Left kidney (tissue), 2 donors: Measurements from ENCODE around the gene PLK3. TPM values are rescaled to one million over a fixed set of nuclear protein-coding genes. Genes with fewer than 3 reads are reported as not detected.
"Not testable (repeated sequence)": the region's sequence is repeated elsewhere in the genome, so short reads cannot be mapped to it uniquely, and the experiment has no call there.

Experiments
- DNase-seq: peaks from one replicate; pipeline ENCODE4 v3.0.0-alpha.2; 2013
- polyA plus RNA-seq: library from polyadenylated mRNA; unstranded; fragments of 120-200 nt; gene quantifications from one replicate; pipeline ENCODE4 v1.2.1, GENCODE V29; 2013; ENCODE audit not compliant: insufficient read length

Gene PLK3
- polyA plus RNA-seq, 1 donor: 5.9 TPM

DNA sequence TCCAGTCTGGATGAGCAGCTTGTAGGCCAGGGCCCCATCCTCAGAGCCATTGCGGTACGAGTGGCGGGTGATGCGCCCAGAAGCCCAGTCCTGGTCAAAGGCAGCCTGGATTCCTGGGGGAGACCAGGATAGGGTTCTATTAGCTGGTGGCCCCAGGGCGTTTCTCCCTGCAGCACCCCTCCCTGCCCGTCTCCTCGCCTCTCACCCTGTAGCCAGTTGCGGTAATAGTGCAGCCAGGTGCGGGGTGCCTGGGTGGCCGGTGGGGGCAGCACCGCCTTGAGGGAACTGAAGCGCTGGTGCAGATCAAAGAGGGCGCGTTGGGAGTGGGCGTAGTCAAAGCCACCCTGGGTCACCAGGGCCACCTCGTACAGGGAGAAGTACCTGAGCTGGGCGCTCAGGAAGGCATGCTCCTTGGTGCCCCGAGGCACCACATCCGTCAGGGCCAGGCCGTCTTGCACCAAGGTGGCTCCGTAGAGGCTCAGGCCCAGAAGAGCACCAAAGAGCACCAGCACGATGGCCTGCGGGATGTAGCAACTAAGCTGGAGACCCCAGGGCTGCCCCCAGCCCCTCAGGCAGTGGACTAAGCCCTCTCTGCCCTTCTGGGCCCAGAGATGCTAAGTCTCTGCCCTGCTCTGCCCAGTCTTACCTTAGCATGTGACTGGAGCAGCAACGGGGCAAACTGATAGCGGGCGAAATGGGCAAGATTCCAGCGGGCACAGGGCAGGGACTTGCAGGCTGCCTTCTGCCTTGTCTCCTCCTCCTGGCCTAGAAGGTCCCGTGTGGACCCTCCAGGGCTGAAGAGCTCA, 27.2 kb downstream of the PLK3 start:
- DNase-seq: no peak

DNA sequence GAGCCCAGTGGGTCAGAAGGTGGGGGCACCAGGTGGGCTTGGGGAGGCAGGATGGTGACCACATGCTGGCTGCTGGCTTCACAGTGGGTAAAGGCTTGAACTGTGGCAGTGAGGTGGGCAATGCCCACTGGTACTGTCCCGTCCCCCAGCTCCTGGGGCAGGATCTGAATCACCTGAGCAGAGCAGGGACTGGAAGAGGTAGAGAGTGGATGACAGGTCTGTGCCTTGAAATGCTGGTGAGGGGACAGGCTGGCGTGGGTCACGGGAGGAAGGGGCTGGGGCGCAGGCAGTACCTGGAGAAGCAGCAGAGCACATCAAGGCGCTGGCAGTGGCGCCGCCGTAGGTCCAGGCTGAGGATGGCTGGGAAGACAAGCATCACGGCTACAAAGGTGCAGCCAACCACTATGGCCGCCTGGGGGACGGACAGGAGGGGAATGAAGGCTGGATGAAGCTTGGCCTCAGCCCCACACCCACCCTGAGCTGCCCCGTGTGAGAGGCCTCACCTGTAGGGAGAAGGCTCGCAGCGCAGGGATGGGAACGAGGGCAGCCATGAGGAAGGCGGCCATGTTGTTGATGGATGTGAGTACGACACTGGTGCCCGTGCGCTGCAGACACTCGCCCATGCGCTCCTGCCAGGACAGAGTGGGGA, 27.9 kb downstream of the PLK3 start:
- no peak for DNase-seq

DNA sequence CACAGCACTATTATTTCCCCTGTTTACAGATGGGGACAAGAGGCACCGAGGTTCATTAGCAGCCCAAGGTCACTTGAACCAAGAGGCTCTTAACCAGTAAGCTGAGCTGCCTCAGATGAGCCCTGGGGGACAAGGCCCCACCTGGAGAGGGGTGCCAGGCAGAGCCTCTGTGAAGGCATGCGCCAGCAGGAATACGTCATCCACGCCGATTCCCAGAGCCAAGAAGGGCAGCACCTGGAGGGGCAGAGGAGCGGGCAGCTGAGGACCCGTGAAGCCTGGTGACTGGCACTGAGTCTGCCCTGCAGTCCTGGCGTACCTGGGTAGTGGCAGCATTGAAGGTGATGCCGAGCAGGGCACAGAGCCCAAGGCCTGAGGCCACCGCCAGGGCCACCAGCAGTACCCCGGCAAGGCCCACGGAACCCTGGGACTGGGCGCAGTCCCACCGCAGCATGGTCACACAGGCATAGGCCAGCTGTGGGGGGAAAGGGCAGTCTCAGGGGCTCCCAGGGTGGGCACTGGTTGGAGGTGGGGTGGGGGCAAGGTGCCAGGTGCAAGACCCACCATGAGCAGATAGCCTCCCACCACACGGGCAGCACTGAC, 28.8 kb downstream of the PLK3 start:
- DNase-seq: no peak

DNA sequence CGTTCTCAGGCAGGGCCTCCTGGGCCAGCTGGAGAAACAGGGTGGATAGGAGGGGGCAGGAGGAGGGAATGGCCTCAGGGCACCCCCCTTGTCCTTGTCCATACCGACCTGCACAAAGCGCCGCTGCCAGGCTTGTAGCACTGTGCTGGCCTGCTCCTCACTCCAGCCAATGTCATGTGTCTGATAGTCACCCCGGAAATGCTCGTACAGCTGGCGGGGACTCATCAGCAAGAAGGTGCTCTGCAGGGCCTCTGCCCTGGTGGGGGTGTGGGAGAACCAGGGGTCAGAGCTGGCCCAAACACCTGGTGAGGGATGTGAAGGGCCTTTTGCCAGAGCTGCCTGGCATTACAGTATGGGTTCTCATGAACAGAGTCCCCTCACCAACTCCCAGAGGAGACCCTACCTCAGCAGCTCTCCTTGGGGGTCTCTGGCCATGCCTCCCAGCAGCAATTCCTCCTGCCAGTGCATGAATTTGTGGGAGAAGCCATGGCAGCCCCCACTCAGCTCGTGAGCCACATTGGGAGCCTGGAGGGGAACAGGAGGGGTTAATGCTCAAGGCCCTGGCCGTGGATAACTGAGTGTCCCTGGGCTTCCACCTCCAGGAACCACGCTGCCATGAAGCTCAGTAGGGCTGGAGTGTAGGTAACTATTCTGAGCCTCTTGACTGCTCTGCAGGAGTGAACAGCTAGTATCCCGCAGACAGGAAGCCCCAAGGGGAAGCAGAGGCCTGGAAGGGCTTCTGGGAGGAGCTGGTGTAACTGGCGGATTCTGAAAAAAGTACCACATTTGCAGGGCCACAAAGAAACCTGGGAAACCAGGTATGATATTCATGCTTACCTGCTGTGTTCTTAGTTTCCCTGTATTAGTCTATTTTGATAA, 29.6 kb downstream of the PLK3 start:
- no peak for DNase-seq

DNA sequence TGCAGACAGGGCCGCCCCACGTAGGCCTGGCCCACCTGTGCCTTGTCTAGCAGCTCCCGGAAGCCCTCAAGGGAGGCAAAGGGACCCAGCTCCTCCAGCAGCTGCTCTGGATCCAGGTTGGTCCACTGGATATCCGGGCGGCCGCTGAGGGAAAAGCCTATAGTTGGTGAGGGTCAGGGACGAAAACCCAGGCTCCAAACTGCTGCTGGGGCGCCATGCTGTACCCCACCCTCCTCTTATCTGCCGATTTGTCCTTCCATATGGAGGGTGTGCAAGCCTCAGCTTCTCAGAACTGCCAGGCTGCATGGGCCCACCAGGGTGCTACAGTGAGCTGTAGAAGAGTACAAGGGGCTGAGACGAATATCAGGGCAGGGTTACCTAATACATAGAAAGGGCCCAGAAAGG, 30.7 kb downstream of the PLK3 start:
- DNase-seq: no peak

DNA sequence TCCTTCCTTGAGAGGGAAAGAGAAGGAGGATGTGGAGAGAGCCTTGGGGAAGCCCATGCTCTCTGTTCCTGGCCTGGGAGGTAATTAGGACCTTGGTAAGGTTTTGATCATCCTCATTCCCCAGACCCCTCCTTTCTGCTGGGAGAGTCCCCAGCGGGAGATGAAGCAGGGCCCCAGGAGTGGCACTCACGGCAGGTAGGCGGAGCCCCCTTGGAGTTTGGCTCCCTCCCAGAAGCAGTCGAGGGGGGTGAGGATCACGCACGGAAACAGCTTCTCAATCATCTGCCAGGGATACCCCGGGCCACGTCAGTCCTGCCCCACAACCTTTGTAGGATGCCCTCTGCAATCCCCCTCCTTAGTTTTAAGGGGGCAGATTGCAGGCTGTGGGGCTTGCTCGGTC, 31.3 kb downstream of the PLK3 start:
- DNase-seq: no peak

DNA sequence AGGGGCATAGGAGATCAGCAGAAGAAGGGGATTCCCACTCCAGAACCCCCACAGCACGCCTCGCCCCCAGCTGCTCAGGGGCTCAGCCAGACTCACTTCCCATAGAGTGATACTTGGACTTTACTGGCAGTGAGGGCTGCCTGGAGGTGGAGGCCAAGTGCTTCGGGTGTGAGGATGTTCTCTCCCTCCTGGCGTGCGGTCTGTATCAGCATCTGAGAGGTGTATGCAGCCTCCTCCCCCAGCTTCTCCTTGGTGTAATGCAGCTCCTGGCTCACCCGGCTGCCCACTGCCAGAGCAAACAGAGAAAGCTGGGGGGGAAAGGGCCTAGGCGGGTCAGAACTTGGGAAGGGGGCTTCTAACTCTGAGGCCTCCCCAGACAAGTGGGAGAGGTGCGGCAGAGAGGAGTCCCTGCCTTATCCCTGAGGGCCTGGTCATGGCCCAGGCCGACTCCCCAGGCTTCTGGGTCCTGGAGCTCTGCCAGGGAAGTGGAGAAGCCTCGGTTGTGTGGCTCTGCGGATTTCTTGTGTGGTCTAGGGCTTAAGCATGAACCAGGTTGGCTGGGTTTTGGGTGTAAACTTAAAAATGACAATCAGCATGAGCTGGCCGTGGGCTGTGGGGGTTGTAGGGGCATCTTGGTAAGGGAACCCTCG, 32.0 kb downstream of the PLK3 start:
- DNase-seq: no peak

DNA sequence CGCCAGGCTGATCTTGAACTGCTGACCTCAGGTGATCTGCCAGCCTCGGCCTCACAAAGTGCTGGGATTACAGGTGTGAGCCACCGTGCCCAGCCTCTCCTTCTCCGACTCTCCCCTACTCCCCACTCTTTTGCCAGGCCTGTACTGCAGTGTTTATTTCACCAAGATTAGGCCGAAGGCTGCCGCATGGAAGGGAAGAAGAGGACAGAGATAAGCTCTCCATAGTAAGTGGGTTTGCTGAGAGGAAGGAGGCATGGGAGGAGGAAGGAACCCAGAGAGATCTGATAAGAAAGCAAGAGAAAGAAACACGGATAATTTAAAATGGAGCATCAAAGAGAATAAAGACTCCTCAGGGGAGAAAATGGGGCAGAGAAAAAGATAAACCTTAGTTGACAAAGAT, 34.2 kb downstream of the PLK3 start:
- no peak for DNase-seq

DNA sequence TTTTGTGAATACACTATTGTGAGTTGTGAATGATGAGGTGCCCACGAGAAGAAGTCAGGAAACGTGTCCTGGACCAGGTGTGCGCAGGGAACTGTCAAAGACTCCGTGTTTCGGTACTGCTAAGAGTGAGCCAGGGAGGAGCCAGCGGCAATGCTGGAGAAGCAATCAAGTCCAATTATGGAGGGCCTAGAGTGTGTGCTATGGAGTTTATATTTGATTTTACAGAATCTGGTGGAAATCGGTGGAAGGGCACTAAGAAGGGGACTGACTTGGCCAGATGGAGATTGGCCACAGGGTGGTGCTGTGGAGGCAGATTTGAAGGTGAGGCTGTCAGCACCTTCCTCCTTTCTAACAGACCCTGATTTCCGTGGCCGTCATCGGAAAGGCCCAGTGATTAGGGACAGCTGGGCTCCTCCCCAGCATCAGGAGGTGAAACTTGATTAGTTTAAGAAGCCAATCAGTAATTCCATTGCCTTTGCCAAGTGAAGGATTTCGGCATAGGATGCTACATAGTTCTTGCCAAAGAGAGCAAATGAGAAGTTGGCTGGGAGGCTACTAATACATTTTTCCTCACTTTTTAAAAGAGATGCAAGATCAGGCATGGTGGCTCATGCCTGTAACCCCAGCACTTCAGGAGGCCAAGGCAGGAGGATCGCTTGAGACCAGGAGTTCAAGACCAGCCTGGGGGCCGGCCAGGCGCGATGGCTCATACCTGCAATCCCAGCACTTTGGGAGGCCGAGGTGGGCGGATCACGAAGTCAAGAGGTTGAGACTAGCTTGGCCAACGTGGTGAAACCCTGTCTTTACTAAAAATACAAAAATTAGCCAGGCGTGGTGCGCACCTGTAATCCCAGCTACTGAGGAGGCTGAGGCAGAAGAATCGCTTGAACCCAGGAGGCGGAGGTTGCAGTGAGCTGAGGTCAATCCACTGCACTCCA, 35.8 kb downstream of the PLK3 start:
- DNase-seq: peak; percentile 77

DNA sequence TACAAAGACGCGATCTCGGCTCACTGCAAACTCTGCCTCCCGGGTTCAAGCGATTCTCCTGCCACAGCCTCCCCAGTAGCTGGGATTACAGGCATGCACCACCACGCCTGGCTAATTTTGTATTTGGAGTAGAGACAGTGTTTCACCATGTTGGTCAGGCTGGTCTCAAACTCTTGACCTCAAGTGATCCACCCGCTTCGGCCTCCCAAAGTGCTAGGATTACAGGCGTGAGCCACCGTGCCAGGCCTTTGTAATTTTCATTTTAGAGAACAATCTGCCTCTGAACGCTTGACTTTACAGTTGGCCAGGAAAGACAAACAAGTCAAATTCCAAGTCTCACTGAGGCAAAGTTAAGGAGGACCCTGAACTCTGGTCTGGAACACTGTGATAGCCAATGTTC, 38.1 kb downstream of the PLK3 start:
- DNase-seq: not testable (repeated sequence)

DNA sequence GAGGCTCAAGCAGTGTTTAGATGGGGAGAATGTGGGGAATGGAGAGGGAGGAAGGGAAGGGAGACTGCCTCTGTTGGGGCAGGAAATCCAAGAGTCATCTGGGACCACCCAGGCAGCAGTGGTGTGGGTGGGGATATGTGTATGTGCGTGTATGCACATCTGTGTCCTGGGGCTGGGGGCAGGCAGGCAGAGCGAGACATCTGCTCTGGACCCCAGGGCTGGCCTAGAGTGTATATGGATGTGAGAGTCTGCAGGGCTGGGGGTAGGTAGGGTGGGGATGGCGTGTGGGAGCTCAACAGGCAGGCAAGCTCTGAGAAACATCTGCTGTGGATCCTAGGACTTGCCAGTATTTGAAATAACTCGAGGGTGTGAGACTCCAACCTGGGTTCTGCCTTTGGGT, 39.4 kb downstream of the PLK3 start:
- no peak for DNase-seq

DNA sequence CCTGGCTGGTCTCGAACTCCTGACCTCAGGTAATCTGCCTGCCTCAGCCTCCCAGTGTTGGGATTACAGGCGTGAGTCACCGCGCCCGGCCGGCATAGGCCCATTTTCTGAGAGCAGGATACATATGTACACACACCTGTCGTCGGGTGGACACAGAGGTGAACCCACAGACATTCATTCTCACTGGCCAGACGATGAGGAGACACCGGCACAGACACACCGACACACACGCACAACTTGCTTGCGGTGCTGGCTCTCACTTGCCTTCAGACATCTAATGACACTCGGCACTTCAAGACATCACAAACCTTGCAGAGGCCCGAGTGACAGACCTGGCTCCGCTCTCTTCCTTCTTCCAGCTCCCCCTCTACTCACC, 42.3 kb downstream of the PLK3 start:
- DNase-seq: no peak

DNA sequence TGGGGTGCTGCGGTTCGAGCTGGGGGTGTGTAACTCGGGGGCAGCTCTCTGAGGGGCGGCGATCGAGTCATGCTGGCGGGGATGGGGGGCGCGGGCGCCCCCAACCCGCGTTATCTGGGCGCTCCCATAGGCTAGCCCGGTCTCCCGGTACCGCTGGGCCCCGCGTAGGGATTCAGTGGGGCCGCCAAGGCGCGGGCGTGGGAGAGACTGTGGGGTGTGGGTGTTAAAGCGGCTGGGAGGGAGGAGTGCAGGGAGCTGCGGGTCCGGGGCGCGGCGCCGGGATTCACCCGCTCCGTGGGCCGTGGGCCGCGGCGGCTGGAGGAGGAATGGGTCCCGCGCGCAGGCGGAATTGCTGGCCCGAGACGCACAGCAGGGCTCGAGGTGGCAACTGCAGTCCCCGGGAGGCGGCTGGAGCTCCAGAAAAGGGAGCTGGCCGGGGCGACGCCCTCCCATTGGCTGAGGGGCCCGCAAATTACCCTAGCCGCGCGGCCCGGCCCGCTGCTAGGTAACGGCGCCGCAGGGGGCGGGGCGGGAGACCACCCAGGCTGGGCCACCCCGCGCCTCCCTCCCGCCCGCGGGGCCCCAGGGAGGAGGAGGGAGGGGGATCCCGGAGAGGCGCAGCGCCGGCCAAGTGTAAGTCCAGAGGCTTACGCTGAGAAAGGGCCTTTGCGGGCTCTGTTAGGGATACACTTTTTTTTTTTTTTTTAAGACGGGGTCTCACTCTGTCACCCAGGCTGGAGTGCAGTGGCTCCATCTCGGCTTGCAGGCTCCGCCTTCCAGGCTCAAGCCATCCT, 42.9 kb downstream of the PLK3 start, which contains the start of gene PTCH2:
Gene PTCH2 (minus strand): TSS at position 392 of the 794 bp plus-strand sequence. CDS start 321 bp downstream, at position 71.
- DNase-seq: peak; percentile 89

DNA sequence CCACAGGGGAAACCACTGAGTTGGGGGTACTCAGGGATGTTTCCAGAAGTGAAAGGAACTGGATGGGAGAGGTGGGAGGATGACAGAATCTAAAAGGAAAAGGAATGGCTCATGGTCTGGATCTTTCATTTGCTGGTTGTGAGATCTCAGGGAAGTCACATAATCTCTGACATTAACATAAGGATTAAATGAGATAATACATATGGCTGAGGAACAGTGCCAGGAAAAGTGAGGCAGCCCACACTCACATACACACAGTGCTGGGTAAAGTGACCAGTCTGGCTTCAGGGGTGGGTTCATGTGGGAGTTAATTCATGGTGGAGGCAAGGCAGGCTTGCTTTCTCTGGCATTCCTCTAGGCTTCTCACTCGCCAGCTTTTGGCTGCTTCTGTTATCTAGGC, 46.8 kb downstream of the PLK3 start:
- DNase-seq: no peak

DNA sequence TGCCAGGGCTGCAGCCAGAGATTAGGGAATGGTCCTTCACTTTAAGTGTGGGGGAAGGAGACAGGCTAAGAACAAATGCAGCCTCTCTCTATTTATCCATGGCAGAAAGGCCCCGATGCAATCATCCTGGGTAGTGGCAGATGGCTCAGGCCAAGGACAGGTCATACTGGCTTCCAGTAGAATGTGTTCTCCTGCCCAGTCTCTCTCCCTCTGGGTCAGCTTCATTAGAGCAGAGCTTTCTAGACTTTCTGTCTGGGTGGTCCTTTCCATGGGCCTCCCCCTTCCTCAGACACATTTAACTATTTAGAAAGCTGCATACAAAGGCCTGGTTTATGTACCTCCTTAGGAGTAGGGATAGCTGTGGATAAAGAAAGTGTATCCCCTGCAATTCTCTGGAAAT, 47.7 kb downstream of the PLK3 start:
- DNase-seq: no peak

DNA sequence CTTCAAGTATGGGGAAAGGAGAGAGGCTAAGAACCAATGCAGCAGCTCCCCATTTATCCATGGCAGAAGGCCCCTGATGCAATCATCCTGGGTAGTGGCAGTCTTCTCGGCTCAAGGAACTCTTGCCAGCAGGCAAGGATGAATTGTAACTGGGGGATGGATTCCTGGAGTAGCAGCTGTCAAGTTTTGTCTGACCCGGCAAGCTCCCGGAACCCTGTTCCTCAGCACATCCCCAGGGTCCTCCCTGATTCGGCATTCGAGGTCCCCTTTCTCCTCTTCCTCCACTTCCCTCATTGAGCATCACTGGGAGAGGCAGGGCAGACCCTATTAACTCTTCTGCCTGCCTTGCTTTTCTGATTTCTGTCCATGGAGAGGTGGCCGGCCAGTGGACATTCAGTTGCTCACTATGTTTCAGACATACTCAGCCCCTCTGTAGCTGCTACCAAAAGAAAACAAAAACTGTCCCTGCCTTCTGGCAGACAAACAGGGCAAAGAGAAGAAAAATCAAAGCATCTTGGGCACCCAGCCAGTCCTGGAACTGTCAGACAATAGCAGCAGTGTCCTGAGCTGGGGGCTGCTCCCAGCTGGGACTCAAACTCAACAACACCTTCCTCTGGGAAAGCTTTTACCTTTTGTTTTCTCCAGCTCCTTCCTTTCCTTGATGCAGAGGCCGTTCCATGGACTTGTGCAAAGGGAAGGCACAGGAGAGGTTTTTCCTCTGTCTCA, 48.4 kb downstream of the PLK3 start:
- DNase-seq: no peak

DNA sequence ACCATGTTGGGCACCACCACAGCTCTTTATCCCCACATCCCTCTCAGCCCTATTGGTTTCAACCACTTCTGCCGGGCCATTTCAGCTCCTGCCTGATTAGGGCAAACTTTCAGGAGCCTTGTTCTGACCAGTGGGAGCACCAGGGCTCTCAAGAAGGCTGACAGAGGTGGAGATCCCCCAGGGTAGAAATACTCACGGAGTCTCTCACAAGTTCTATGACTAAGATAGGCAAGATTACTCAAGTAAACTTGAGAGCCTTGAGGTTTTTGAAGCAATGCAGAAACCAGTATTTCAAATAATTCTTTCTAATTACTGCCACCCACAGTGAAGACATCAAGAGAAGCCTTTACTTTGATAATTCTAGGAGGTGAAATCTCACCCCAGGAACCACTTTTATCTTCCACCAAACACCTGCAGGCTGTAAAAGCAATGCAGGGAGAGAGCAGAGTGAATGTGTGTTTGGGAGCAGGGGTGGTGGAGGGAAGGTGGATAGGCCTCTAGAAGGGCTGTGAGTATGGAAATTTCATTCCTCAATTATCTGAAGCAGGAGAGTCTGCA, 49.5 kb downstream of the PLK3 start:
- no peak for DNase-seq

DNA sequence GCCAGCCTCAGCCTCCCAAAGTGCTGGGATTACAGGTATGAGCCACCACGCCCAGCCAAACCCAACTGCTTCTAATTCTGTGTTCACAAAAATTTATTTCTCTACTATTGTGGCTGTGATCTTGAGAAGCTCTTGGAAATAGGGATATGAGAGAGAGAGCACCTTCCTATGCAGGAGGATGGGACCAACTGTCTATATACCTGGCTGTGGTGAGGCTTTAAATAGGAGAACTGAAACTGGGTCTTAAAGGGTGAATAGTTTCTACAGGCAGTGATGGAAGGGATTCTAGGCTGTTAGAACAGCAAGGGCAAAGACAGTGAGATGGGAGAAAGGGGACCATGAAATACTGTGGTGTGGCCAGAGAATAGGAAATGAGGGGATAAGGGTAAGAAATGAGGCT, 51.1 kb downstream of the PLK3 start:
- DNase-seq: no peak

DNA sequence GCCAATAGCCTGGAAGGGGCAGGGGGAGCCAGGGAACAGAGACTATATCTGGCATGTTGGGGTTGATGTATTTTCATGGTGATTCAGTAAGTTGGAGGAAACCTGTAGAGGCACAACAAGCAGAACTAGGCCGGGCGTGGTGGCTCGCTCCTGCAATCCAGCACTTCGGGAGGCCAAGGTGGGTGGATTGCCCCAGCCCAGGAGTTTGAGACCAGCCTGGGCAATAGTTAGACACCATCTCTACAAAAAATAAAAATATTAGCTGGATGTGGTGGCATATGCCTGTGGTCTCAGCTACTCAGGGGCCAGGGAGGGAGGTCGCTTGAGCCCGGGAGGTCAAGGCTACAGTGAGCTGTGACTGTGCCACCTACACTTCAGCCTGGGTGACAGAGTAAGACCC, 53.0 kb downstream of the PLK3 start:
- no peak for DNase-seq
